Measurements from ENCODE around the gene POU4F3.

- no peak for TF ChIP-seq POLR2A (IDR thresholded peaks at IDR 0.05; ENCODE audit: low read length)
- TF ChIP-seq GATA1 (IDR thresholded peaks at IDR 0.05; ENCODE audit: low read depth, low read length): no peak
These were observed 1.3 kb upstream of the POU4F3 start for GRCh38 chr5:146337264-146337904.

Measured in erythroblast (primary cell).